ENCODE results near the gene CHMP3. TPM values are rescaled to one million over a fixed set of nuclear protein-coding genes. Genes with fewer than 3 reads are reported as not detected.
"Not testable (repeated sequence)": the region's sequence is repeated elsewhere in the genome, so short reads cannot be mapped to it uniquely, and the experiment has no call there.

The CHMP3 gene
- total RNA-seq, 1 donor from 2014 or later, result 28.3 TPM

GRCh38 chr2:86566821-86567190 lies 3.6 kb upstream of the CHMP3 start:
- Mint-ChIP-seq H3K36me3 (ENCODE audit: low read depth) (peaks cover 13% of the 10 kb centered on the region), H3K4me3 (no peak overlapping the region), H3K9me3 (peaks cover 18% of the 10 kb centered on the region), H3K27me3 (peaks cover 8% of the 10 kb centered on the region), H3K4me1 (peaks cover 12% of the 10 kb centered on the region), H3K27ac (no peak overlapping the region)
- intact Hi-C loops (cut with micrococcal nuclease), result no loop called here
- no peak for DNase-seq

DNA sequence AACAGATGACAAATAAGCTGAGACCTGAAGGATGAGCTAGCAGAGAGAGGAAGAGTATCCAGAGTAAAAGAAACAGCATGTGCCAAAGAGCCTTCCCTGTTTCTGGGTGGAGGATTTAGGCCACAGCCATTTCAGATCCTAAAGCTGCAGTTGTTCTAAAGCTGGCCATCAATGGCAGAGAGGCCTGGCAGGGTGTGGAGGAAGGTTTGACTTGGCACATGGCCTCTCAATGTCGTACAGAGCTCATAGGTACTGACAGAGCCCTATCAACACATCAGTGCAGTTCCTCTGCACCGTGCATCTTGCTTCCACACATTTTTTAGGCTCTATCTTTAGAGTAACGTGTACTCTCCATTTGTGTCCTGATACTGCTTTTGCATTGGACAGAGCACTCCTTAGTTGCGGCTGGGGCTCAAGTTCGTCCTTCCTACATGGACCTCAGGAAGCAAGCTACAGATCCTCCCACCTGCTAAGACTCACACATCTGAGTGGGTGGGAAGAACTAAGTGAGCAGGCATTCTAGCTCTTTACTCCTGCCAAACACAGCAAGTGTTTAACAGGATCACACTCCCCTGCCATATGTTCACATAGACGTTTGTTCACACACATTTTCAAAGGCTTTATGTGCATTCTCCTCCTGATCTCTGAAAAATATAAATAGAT lies 3.0 kb upstream of the CHMP3 start:
- peaks cover 7% of the 10 kb centered on the region for H3K27me3 Mint-ChIP-seq
- intact Hi-C loops (cut with micrococcal nuclease), result no loop called here
- no peak overlapping the region for H3K4me3 Mint-ChIP-seq
- H3K27ac Mint-ChIP-seq, result no peak overlapping the region
- H3K9me3 Mint-ChIP-seq, result peaks cover 18% of the 10 kb centered on the region
- peaks cover 15% of the 10 kb centered on the region for H3K36me3 Mint-ChIP-seq (ENCODE audit: low read depth)
- no peak for DNase-seq
- H3K4me1 Mint-ChIP-seq, result peaks cover 18% of the 10 kb centered on the region

GRCh38 chr2:86563650-86564061 lies 413 bp upstream of the CHMP3 start:
- peaks cover 14% of the 10 kb centered on the region for H3K9me3 Mint-ChIP-seq
- peaks cover 31% of the 10 kb centered on the region for H3K36me3 Mint-ChIP-seq (ENCODE audit: low read depth)
- H3K27me3 Mint-ChIP-seq, result peaks cover 4% of the 10 kb centered on the region
- DNase-seq, result no peak
- intact Hi-C loops (cut with micrococcal nuclease), result loop anchor here (1.0 kb wide), 3 partner anchors 21 to 121 kb away; partner anchors contain the start of gene RNF103
- H3K27ac Mint-ChIP-seq, result peak overlapping the region; percentile 99
- peaks cover 24% of the 10 kb centered on the region for H3K4me1 Mint-ChIP-seq
- H3K4me3 Mint-ChIP-seq, result peak overlapping the region; percentile 95

DNA sequence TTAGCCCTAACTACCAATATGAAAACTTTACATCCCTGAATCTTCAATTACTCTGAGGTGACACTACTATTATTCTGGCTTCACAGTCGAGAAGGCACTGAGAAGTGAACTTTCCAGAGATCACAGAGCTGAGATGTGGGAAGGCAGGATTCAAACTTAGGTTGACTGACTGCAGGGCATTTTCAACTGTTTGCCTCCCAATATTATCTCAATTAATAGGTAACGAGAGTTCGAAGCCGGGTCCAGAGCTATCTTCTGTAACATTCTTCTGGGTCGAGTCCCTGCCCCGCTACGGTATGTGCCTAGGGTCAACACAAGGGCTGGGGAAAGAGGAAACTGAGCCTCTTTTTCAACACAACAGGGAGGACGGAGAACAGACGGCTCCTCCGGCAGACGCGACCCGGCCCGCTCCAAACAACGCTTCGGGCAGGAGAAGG lies 740 bp downstream of the CHMP3 start:
- Mint-ChIP-seq H3K9me3 (peaks cover 14% of the 10 kb centered on the region), H3K4me1 (peaks cover 24% of the 10 kb centered on the region), H3K27ac (peak overlapping the region; percentile 99), H3K27me3 (peaks cover 2% of the 10 kb centered on the region), H3K36me3 (ENCODE audit: low read depth) (peaks cover 35% of the 10 kb centered on the region), H3K4me3 (peak overlapping the region; percentile 95)
- intact Hi-C loops (cut with micrococcal nuclease), result no loop called here
- DNase-seq, result no peak

GRCh38 chr2:86557836-86558235 lies 5.4 kb downstream of the CHMP3 start:
- no peak for DNase-seq
- H3K27ac Mint-ChIP-seq, result no peak overlapping the region
- intact Hi-C loops (cut with micrococcal nuclease), result no loop called here
- H3K36me3 Mint-ChIP-seq (ENCODE audit: low read depth), result peaks cover 36% of the 10 kb centered on the region
- H3K4me3 Mint-ChIP-seq, result no peak overlapping the region
- no peaks in the 10 kb centered on the region for H3K9me3 Mint-ChIP-seq
- peaks cover 21% of the 10 kb centered on the region for H3K4me1 Mint-ChIP-seq
- H3K27me3 Mint-ChIP-seq, result no peaks in the 10 kb centered on the region

DNA sequence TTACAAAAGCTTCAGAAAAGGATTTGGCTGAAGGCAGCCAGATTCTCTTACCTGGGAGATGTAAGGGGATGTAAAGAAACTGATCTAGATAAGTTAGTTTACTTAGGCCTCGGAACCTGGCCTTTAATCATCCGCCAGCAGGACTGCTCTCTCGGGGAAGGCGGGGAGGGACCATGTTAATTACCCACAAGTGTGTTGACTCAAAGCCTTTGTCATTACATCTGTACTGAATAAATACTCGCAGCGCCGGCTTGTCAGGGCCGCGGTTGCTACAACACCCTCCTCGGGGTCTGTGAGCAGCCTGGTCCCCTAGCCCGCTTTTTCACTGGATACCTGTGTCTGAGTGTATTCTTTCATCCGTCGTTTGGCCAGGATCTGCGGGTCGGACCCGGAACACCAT lies 6.7 kb downstream of the CHMP3 start:
- no peak for DNase-seq
- Mint-ChIP-seq H3K36me3 (ENCODE audit: low read depth) (peaks cover 40% of the 10 kb centered on the region), H3K4me1 (peaks cover 21% of the 10 kb centered on the region), H3K4me3 (no peak overlapping the region), H3K9me3 (peaks cover 4% of the 10 kb centered on the region), H3K27ac (no peak overlapping the region), H3K27me3 (no peaks in the 10 kb centered on the region)
- intact Hi-C loops (cut with micrococcal nuclease), result no loop called here

GRCh38 chr2:86552889-86553288 lies 10.4 kb downstream of the CHMP3 start:
- DNase-seq, result peak; percentile 66
- Mint-ChIP-seq H3K36me3 (ENCODE audit: low read depth) (peaks cover 40% of the 10 kb centered on the region), H3K4me3 (peak overlapping the region; percentile 59), H3K27me3 (no peaks in the 10 kb centered on the region), H3K9me3 (peaks cover 7% of the 10 kb centered on the region), H3K27ac (peak overlapping the region; percentile 18), H3K4me1 (peaks cover 11% of the 10 kb centered on the region)
- intact Hi-C loops (cut with micrococcal nuclease), result no loop called here

- intact Hi-C loops (cut with micrococcal nuclease); H3K27ac Mint-ChIP-seq; H3K4me3 Mint-ChIP-seq; H3K27me3 Mint-ChIP-seq; DNase-seq: not testable (repeated sequence)
- H3K9me3 Mint-ChIP-seq, result peaks cover 18% of the 10 kb centered on the region
- H3K4me1 Mint-ChIP-seq, result peaks cover 11% of the 10 kb centered on the region
- peaks cover 62% of the 10 kb centered on the region for H3K36me3 Mint-ChIP-seq (ENCODE audit: low read depth)
Observed at GRCh38 chr2:86549963-86550725, 13.1 kb downstream of the CHMP3 start.

DNA sequence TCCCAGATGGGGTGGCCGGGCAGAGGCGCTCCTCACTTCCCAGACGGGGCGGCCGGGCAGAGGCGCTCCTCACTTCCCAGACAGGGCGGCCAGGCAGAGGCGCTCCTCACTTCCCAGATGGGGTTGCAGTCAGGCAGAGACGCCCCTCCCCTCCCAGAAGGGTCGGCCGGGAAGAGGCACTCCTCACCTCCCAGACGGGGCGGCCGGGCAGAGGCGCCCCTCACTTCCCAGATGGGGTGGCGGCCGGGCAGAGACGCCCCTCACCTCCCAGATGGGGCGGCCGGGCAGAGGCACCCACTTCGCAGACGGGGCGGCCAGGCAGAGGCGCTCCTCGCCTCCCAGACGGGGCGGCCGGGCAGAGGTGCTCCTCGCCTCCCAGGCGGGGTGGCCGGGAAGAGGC lies 13.8 kb downstream of the CHMP3 start:
- intact Hi-C loops (cut with micrococcal nuclease); H3K4me3 Mint-ChIP-seq; H3K27me3 Mint-ChIP-seq; DNase-seq; H3K27ac Mint-ChIP-seq: not testable (repeated sequence)
- Mint-ChIP-seq H3K4me1 (peaks cover 11% of the 10 kb centered on the region), H3K9me3 (peaks cover 18% of the 10 kb centered on the region), H3K36me3 (ENCODE audit: low read depth) (peaks cover 65% of the 10 kb centered on the region)

GRCh38 chr2:86548913-86549396 lies 14.3 kb downstream of the CHMP3 start:
- H3K4me3 Mint-ChIP-seq; intact Hi-C loops (cut with micrococcal nuclease); H3K27me3 Mint-ChIP-seq; DNase-seq; H3K27ac Mint-ChIP-seq: not testable (repeated sequence)
- H3K4me1 Mint-ChIP-seq, result peaks cover 11% of the 10 kb centered on the region
- peaks cover 70% of the 10 kb centered on the region for H3K36me3 Mint-ChIP-seq (ENCODE audit: low read depth)
- H3K9me3 Mint-ChIP-seq, result peaks cover 19% of the 10 kb centered on the region

DNA sequence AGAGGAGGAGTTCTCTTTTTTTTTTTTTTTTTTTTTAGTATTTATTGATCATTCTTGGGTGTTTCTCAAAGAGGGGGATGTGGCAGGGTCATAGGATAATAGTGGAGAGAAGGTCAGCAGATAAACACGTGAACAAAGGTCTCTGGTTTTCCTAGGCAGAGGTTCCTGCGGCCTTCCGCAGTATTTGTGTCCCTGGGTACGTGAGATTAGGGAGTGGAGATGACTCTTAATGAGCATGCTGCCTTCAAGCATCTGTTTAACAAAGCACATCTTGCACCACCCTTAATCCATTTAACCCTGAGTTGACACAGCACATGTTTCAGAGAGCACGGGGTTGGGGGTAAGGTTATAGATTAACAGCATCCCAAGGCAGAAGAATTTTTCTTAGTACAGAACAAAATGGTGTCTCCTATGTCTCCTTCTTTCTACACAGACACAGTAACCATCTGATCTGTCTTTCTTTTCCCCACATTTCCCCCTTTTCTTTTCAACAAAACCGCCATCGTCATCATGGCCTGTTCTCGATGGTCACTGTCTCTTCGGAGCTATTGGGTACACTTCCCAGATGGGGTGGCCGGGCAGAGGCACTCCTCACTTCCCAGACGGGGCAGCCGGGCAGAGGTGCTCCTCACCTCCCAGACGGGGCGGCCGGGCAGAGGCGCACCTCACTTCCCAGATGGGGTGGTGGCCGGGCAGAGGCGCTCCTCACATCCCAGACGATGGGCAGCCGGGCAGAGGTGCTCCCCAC lies 14.9 kb downstream of the CHMP3 start:
- intact Hi-C loops (cut with micrococcal nuclease); H3K4me1 Mint-ChIP-seq; DNase-seq; H3K4me3 Mint-ChIP-seq; H3K27me3 Mint-ChIP-seq; H3K27ac Mint-ChIP-seq: not testable (repeated sequence)
- Mint-ChIP-seq H3K36me3 (ENCODE audit: low read depth) (peaks cover 72% of the 10 kb centered on the region), H3K9me3 (peaks cover 25% of the 10 kb centered on the region)

- H3K36me3 Mint-ChIP-seq (ENCODE audit: low read depth), result peaks cover 67% of the 10 kb centered on the region
- H3K4me1 Mint-ChIP-seq; H3K27me3 Mint-ChIP-seq; H3K27ac Mint-ChIP-seq; intact Hi-C loops (cut with micrococcal nuclease); H3K4me3 Mint-ChIP-seq; DNase-seq: not testable (repeated sequence)
- H3K9me3 Mint-ChIP-seq, result peaks cover 21% of the 10 kb centered on the region
Observed at GRCh38 chr2:86545296-86545924, 17.8 kb downstream of the CHMP3 start.

GRCh38 chr2:86544278-86545099 lies 18.8 kb downstream of the CHMP3 start:
- H3K4me3 Mint-ChIP-seq; H3K4me1 Mint-ChIP-seq; intact Hi-C loops (cut with micrococcal nuclease); H3K27me3 Mint-ChIP-seq; H3K27ac Mint-ChIP-seq; DNase-seq: not testable (repeated sequence)
- Mint-ChIP-seq H3K36me3 (ENCODE audit: low read depth) (peaks cover 67% of the 10 kb centered on the region), H3K9me3 (peaks cover 21% of the 10 kb centered on the region)

All from activated CD4-positive, alpha-beta T cell treated with anti-CD3 and anti-CD28 coated beads, Interleukin-2, amount 10 ng/mL, durations not matched to agents 24 days and 14 days (primary cell).